Neural progenitor cell (in vitro differentiated cells): ENCODE measurements around the gene PDGFRB. TPM values are rescaled to one million over a fixed set of nuclear protein-coding genes. Genes with fewer than 3 reads are reported as not detected.
A peak's percentile ranks its signal among the peaks of the same experiment; 100 is the strongest.

Experiments used
- DNase-seq: peaks from one replicate; pipeline ENCODE4 v3.0.0-alpha.2; 2016; ENCODE audit warnings: low spot score
- H2AFZ ChIP-seq: fragments of 200-600 bp; sonication (generic); replicated peaks from 2 replicates; pipeline ENCODE4 v1.6.1; 2016; ENCODE audit warnings: antibody characterized with exemption
- H3F3A ChIP-seq: fragments of 200-600 bp; sonication (generic); 2 replicates; pipeline ENCODE4 v1.6.1; 2016; ENCODE audit warnings: antibody characterized with exemption, low read depth
- H3K27ac ChIP-seq: fragments of 200-600 bp; sonication (generic); 2 replicates; pipeline ENCODE4 v1.5.1; 2016; ENCODE audit warnings: mild to moderate bottlenecking
- H3K27me3 ChIP-seq: fragments of 200-600 bp; sonication (generic); 2 replicates; pipeline ENCODE4 v1.6.1; 2016; ENCODE audit warnings: mild to moderate bottlenecking, moderate library complexity
- H3K36me3 ChIP-seq: fragments of 200-600 bp; sonication (generic); 2 replicates; pipeline ENCODE4 v1.5.1; 2016
- H3K4me1 ChIP-seq: fragments of 200-600 bp; sonication (generic); 2 replicates; pipeline ENCODE4 v1.6.1; 2016; ENCODE audit warnings: mixed run types
- H3K4me2 ChIP-seq: fragments of 200-600 bp; sonication (generic); 2 replicates; pipeline ENCODE4 v1.6.1; 2016
- H3K4me3 ChIP-seq: fragments of 200-600 bp; sonication (generic); 2 replicates; pipeline ENCODE4 v1.5.1; 2016
- H3K79me2 ChIP-seq: fragments of 200-600 bp; sonication (generic); 2 replicates; pipeline ENCODE4 v1.6.1; 2016; ENCODE audit warnings: low read depth
- H3K9ac ChIP-seq: fragments of 200-600 bp; sonication (generic); 2 replicates; pipeline ENCODE4 v1.6.1; 2016
- H3K9me3 ChIP-seq: fragments of 200-600 bp; sonication (generic); 2 replicates; pipeline ENCODE4 v1.5.1; 2016; ENCODE audit warnings: low read depth
- H4K20me1 ChIP-seq: fragments of 200-600 bp; sonication (generic); 2 replicates; pipeline ENCODE4 v1.6.1; 2016; ENCODE audit warnings: low read depth
- H3K27ac Mint-ChIP-seq: 3 replicates; pipeline ENCODE4 v1.8.0; 2021; ENCODE audit warnings: mixed read lengths
- H3K27me3 Mint-ChIP-seq: 2 replicates; pipeline ENCODE4 v1.8.0; 2022; ENCODE audit warnings: low read depth, mild to moderate bottlenecking, inconsistent platforms, moderate library complexity, mixed read lengths; ENCODE audit not compliant: insufficient read depth
- H3K36me3 Mint-ChIP-seq: 3 replicates; pipeline ENCODE4 v1.8.0; 2021; ENCODE audit warnings: mixed read lengths
- H3K4me1 Mint-ChIP-seq: 3 replicates; pipeline ENCODE4 v1.8.0; 2021; ENCODE audit warnings: mixed read lengths
- H3K4me3 Mint-ChIP-seq: 3 replicates; pipeline ENCODE4 v1.8.0; 2021; ENCODE audit warnings: mild to moderate bottlenecking, moderate library complexity, mixed read lengths
- H3K9me3 Mint-ChIP-seq: 3 replicates; pipeline ENCODE4 v1.8.0; 2020; ENCODE audit warnings: mixed read lengths
- CTCF ChIP-seq: fragments of 200-600 bp; sonication (generic); IDR thresholded peaks from 2 replicates; pipeline ENCODE4 v1.5.1; 2017; ENCODE audit warnings: antibody characterized with exemption, mild to moderate bottlenecking
- EZH2 ChIP-seq: fragments of 200-600 bp; sonication (generic); IDR thresholded peaks from 2 replicates; pipeline ENCODE4 v1.6.1; 2017; ENCODE audit warnings: antibody characterized with exemption, mild to moderate bottlenecking, moderate library complexity
- EZH2phosphoT487 ChIP-seq: fragments of 200-600 bp; sonication (generic); IDR thresholded peaks from 2 replicates; pipeline ENCODE4 v1.6.1; 2017; ENCODE audit warnings: antibody characterized with exemption
- total RNA-seq: library from RNA; depleted of rRNA; stranded (reverse); fragments of >200 nt; gene quantifications from 2 replicates; pipeline ENCODE4 v1.2.3, GENCODE V29; 2015; ENCODE audit warnings: low replicate concordance

PDGFRB gene
- total RNA-seq, 1 donor from 2014 or later = 8.9 TPM

DNA sequence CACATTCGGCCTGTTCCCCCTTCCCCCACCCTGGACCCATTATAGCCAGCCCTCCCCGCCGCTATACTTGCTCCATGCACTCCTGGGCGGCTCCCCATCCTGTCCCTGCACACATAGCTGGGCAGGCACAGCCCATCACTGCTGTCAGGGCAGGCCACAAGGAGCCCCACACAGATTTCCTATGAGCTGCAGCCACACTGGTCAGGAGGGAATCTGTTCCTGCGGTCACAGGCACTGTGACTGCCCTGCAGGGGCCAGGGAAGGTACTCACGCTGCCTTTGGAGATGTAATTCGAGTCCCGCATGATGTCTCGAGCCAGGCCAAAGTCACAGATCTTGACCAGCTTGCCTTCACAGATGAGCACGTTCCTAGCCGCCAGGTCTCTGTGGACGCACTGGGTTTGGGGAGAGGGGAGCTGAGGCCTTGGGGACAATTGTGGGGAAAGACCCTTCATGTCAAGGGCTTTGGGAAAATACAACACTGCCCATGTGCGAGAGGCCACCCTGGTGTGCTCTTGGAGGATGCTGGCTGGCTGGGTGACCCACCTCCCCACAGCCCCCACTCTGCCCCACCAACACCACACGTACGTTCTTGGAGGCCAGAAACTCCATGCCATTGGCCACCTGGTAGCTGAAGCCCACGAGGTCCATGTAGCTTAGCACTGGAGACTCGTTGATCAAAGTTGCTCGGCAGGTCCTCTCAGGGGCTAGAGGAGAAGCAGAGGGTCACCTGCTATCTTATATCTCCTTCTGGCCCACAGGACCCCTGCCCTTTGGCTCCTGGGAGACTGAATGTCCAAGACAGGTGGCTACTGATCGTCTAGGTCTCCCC lies 34.8 kb downstream of the PDGFRB start:
- Mint-ChIP-seq H3K27me3 (peaks cover 3% of the 10 kb centered on the region), H3K27ac (peak overlapping the region; percentile 66), H3K4me3 (no peak overlapping the region), H3K36me3 (no peaks in the 10 kb centered on the region), H3K9me3 (no peaks in the 10 kb centered on the region), H3K4me1 (peaks cover 8% of the 10 kb centered on the region)
- TF ChIP-seq CTCF = no peak
- Histone ChIP-seq H3K4me2 (no peak overlapping the region), H3K9ac (no peak overlapping the region), H3K4me3 (no peak overlapping the region), H3K27me3 (no peaks in the 10 kb centered on the region), H3K9me3 (no peaks in the 10 kb centered on the region), H3K79me2 (no peaks in the 10 kb centered on the region), H4K20me1 (no peaks in the 10 kb centered on the region), H3K27ac (no peak overlapping the region), H3K36me3 (no peaks in the 10 kb centered on the region), H2AFZ (no peak overlapping the region), H3F3A (no peaks in the 10 kb centered on the region), H3K4me1 (peaks cover 11% of the 10 kb centered on the region)
- DNase-seq = no peak

- H3K4me2 ChIP-seq = no peak overlapping the region
- no peak overlapping the region for H3K27ac ChIP-seq
- peaks cover 2% of the 10 kb centered on the region for H3K27me3 Mint-ChIP-seq
- H3K79me2 ChIP-seq = no peaks in the 10 kb centered on the region
- no peaks in the 10 kb centered on the region for H3F3A ChIP-seq
- no peak for DNase-seq
- H3K27me3 ChIP-seq = no peaks in the 10 kb centered on the region
- H3K27ac Mint-ChIP-seq = no peak overlapping the region
- no peaks in the 10 kb centered on the region for H3K36me3 Mint-ChIP-seq
- H3K9me3 Mint-ChIP-seq = no peaks in the 10 kb centered on the region
- no peak overlapping the region for H3K9ac ChIP-seq
- no peak overlapping the region for H2AFZ ChIP-seq
- TF ChIP-seq EZH2phosphoT487 (no peak), EZH2 (no peak), CTCF (no peak)
- no peaks in the 10 kb centered on the region for H3K9me3 ChIP-seq
- no peak overlapping the region for H3K4me3 Mint-ChIP-seq
- H3K4me1 Mint-ChIP-seq = peaks cover 7% of the 10 kb centered on the region
- no peak overlapping the region for H3K4me3 ChIP-seq
- H3K36me3 ChIP-seq = no peaks in the 10 kb centered on the region
- no peaks in the 10 kb centered on the region for H4K20me1 ChIP-seq
- peaks cover 11% of the 10 kb centered on the region for H3K4me1 ChIP-seq
These were observed 35.6 kb downstream of the PDGFRB start for GRCh38 chr5:150120062-150120441.

DNA sequence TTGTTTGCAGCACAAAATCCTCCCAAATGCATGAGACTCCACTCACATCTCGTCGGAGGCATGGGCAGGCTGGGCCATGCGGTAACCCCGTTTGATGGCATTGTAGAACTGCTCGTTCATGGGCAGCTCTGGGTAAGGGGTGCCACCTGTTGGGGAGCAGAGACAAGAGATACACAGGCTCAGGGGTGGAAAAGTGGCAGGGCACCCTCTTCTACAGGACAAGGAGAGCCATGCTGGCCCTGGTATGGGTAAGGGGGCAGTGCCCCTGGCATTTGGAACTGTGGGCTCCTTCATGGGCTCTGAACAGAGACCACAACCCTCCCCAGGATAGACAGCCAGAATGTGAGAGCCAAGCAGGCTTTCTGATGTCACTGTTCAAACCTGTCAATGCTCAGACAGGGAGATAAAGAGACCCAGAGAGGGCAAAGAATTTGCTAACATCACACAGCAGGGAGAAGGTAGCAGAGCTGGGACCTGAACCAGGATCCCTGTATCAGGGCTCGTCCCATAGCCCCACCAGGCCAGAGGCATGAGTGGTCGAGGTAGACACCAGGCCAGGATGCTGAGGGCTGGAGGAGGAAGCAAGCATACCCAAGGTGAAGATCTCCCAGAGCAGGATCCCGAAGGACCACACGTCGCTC lies 36.1 kb downstream of the PDGFRB start:
- Mint-ChIP-seq H3K27ac (no peak overlapping the region), H3K4me1 (peaks cover 5% of the 10 kb centered on the region), H3K36me3 (no peaks in the 10 kb centered on the region), H3K9me3 (no peaks in the 10 kb centered on the region), H3K27me3 (peaks cover 2% of the 10 kb centered on the region), H3K4me3 (no peak overlapping the region)
- no peak for DNase-seq
- Histone ChIP-seq H3K36me3 (no peaks in the 10 kb centered on the region), H3K9ac (no peak overlapping the region), H3K9me3 (no peaks in the 10 kb centered on the region), H3F3A (no peaks in the 10 kb centered on the region), H3K4me1 (peaks cover 11% of the 10 kb centered on the region), H3K27me3 (no peaks in the 10 kb centered on the region), H4K20me1 (no peaks in the 10 kb centered on the region), H3K4me2 (no peak overlapping the region), H3K79me2 (no peaks in the 10 kb centered on the region), H3K4me3 (no peak overlapping the region), H3K27ac (no peak overlapping the region), H2AFZ (no peak overlapping the region)
- TF ChIP-seq EZH2phosphoT487 (no peak), EZH2 (no peak), CTCF (no peak)
